Endometrial microvascular endothelial cells (primary cell): ENCODE measurements around the gene HK1. TPM values are rescaled to one million over a fixed set of nuclear protein-coding genes. Genes with fewer than 3 reads are reported as not detected.

Experiments
- in situ Hi-C: cut with HindIII; loops from 2 replicates; pipeline ENCODE4 v1.10.0; 2017; ENCODE audit warnings: low sequenced_read_pairs, low pct_unique_long_range_greater_than_20kb; ENCODE audit errors: inconsistent ontology term
- total RNA-seq: library from RNA; depleted of rRNA; stranded (reverse); fragments of >200 nt; gene quantifications from one replicate; pipeline ENCODE4 v1.2.3, GENCODE V29; 2015; ENCODE audit errors: inconsistent ontology term

Gene HK1
- total RNA-seq, 1 donor from 2014 or later = 128 TPM

DNA sequence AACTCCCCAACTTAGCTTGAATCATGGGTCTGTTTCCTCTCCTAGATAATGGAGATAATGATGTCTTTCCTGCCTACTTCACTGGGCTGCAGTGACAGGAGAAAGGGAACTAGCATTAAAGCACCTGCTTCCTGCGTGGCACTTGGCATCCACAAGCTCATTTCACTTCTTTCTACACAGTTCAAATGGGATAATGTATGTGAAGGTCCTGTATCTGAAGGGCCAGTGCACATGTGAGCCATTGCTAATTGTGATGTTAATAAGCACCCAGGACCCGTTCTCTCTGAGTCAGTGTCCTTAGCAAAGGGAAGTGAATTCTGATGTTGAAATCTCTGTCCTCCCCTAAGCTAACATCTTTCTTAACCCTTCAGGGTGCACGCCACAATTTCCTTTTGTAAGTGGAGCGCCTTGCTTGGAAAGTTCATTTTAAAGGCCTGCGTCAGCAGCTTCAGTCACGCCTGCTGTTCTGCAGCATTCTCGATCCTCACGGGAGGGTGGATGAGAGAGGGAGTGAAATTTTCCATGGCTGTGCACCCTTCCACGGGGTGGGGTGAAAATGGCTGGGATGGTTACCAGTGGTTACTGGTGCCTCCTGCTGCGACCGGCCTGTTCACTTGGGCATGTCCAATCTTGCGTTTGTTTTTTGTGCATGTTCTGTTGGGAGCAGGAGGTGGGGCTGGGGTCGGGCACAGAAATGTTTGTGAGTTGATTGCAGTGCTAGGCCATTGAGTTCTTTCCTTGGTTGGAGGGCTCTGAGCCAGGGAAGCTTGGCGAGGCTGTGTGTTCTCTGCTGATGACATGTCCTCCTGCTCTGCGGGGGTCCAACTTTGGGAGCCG is 59.2 kb downstream of the HK1 start:
- in situ Hi-C loops = no loop called here

DNA sequence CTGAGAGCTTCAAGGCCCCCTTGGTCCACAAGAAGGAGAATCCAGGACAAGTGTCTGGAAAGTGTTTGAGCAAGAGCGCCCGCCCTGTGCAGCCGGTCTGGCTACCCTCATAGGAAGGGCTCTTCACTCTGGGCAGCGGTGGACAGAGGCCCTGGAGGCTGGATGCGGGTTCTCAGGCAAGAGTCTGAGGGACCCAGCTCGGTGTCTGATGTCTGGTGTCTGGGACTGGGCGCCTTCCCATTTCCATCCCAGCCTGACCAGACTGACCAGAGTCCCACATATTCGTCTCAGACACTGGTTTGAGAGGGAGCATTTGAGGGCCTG is 59.8 kb downstream of the HK1 start:
- in situ Hi-C loops = no loop called here

DNA sequence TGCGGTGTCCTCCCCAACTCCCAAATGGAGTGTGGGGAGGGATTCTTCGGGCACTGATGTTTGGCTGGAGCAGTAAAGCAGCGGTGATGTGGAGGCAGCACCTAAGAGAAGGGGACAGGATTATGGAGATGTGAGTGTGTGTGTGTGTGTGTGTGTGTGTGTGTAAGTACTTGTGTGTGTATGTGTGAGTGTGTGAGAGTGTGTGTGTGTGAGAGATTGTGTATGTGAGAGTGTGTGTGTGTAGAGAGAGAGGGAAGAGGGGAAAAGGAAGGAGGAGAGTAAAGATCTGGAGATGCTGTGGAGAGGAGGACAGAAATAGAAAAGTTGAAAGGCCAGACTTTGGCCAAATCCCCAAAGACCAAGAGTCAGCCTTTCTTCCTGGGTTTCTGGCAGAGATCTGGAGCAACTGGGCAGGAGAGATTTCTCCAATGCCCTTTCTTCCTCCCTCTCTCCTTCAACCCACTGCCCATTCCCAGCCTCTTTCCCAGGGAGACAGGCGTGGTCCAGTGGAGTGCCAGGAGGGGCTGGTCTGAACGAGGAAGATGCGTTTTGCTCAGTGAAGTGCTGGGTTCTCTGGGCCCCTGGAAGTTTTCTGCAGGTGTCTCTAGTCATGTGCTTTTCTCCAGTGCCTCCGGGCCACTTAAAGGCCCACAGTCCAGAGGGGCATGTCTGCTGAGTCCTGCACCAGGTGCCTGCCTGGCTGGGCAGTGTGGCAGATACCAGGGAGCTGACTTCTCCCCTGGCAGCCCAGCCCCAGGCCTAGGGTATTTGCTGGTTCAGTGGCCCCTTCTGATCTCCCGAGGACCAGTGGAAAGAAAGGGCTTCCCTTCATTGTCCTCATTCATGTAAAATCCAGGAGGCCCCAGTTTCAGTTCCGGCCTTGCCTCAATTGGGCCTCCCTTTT is 60.5 kb downstream of the HK1 start:
- in situ Hi-C loops = no loop called here

DNA sequence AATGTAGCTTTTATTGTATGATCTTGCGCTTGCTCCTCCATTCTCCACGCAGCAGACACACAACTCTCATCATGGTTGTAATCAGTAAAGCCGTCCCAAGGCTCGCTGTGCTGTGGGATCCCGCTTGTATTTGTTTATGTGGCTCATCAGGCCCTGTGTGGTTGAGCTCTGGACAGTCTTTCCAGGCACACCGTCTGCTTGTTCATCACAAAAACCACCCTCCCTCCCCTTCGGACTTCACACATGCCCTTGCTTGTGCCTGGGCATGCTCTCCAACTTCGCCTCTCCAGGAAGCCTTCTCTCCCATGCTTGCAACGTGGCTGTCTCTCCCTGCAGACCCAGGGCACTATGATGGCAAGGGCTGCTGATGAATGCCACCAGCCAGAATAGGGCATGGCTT is 62.4 kb downstream of the HK1 start:
- in situ Hi-C loops = no loop called here

DNA sequence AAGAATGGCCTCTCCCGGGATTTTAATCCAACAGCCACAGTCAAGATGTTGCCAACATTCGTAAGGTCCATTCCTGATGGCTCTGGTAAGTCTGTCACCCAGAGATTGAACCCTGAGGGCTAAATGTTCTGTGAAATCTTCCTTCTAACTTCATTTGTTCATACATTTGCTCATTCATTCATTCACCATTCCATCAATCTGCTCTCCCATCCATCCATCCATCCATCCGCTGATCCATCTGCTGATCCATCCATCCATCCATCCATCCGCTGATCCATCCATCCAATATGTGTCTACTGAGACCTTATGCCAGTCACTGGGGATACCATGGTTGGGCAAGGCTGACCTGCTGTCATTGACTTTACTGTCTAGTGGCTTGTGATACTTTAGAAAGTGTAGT is 65.6 kb downstream of the HK1 start:
- in situ Hi-C loops = no loop called here

DNA sequence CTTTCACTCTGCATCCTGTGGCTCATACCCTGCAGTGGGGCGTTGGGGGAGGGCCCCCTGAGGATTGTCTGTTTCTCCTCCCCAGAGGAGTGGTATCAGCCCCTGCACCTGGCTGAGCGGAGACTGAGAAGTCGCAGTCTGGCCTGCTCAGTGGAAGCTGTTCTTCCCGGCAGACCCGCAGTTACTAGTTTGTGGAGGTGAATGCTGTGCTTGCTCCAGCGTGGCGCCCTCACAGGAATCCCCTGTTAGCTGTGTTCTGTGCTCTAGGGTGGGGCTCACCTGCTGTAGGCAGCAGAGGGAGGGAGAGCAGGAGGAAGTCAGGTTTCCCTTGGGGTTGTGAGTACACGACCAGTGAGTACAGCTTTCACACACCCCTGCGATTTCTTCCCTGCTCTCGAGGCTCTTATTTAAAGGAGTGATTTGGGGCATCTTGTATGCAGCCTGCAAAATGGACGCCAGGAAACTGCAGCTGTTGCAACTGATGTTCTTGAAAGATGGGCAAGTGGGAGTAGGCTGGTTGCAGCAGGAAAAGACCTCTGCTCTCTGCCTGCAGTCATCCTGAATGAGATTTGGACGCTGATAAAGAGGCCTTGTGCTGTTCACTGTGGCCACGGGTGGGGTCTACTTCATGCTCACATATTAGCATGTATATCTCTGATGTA is 66.4 kb downstream of the HK1 start:
- in situ Hi-C loops = no loop called here

DNA sequence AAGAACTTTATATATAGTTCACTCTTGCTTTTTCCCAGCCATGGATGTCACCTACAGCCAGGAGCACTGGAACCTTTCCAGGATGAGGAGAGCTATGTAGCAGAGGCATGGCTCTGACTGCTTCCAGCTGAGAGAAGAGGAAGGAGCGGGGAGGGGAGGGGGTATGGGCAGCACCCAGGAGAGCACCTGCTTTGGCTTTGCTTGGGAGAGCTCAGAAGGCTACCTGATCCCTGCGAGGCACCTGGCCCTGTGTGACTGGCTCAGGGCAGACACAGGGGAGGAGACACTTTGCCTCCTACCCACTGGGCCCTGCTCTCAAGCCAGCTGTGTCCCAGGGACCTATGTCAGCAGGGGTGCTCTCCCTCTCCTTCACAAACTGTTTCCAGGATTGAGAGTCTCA is 67.1 kb downstream of the HK1 start:
- in situ Hi-C loops = no loop called here

DNA sequence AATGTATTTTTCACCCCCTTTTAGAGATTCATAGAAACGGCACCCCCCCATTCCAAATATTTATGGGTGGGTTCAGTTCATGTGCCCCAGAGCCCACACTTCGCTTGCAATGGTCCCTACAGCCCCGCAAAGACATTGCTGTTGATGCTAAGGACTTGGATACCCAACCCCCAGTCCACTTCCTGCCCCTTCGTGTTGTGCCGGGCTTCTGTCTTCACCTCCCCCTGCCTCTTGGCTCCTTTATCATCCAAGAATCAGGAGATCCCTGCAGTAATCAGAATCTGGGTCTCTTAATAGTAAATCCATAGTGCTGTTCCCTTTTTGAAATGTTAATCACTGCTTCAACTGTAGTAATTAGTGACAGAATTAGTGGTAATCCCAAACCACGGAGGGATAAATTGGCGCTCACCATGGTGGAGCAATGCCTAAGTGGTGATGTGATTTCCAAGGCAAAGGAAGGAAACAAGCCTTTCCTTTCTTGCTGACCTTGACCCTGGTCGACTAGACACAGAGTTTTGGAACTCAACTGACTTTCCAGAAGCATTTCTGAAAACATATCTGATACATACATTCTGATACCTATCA is 67.7 kb downstream of the HK1 start:
- in situ Hi-C loops = no loop called here

DNA sequence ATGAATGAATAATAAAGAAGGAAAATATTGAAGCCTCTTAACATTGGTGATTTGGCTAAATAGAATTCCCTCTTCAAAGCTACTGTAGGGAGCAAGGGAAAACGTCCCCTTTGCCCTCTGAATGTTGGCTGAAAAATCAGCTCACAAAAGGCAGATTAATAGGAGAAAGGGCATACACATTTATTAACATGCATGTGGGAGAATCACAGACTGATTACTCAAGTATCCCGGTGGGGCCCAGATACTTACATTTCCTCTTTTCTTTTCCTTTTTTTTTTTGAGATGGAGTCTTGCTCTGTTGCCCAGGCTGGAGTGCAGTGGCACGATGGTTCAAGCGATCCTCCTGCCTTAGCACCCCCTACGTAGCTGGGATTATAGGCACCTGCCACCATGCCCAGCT is 68.5 kb downstream of the HK1 start:
- in situ Hi-C loops = no loop called here

DNA sequence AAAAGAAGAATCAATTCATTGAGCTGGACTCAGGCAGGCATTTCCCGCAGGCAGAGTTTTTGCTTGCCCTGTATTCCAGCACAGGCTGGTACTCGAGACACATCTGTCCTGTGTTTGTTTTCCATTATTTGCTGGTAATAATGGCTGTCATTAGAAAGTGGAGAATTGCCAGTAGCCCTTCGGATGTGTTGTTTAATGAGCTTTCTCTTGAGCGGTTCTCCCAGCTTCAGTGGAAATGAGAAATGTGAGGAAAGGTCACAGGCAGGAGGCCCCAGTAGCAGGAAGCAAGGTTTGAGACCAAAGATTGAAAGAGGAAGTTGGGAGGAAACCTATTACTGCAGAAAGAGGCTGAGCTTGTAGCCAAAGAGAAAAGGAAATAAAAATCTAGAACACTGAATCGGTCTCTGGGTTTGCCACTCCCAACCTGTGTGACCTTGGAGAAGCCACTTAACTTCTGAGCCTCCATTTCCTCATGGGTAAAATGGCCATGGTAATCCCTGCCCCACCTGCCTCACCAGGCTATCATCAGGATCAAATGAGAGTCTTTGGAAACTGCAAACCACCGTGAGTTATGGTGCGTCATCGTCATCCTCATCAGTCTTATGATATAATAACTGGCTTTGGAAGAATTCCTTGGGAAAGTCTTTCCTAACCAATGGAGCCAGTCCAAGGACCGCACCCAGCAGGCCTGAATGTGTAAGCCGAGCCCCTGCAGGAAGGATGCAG is 70.7 kb downstream of the HK1 start:
- in situ Hi-C loops = no loop called here

DNA sequence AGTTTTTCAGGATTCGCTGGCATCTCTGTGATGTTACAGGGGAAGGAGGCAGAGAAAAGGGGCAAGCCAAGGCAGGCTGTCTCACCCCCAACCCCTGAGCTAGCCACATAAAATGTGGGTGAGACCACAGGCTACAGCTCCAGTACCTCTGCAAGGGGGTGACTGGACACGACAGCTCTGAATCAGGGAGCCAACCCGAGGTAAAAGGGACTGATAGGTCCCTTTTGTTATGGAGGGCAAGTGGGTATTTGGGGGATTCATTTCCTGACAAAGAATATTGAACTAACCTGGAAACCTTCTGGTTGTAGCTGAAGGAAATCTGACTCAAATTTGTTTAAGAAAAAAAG is 71.2 kb downstream of the HK1 start:
- in situ Hi-C loops = no loop called here

DNA sequence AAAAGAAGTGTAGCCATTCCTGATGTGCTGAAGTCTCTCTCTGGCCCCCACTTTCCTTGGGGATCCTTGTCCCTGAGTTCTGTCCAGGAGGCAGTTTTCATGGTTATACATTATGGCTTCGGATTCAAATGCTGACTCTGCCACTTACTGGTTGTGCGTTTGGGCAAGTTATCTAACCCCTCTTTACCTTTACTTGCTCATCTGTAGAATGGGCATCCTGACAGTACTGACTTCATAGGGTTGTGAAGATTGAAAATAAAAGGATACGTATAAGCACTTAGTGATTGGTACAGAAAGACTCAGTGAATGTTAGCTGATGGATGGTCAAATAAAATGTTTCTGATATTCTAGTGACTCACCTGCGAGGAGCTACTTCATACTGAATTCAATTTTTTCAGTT is 73.3 kb downstream of the HK1 start:
- in situ Hi-C loops = no loop called here

DNA sequence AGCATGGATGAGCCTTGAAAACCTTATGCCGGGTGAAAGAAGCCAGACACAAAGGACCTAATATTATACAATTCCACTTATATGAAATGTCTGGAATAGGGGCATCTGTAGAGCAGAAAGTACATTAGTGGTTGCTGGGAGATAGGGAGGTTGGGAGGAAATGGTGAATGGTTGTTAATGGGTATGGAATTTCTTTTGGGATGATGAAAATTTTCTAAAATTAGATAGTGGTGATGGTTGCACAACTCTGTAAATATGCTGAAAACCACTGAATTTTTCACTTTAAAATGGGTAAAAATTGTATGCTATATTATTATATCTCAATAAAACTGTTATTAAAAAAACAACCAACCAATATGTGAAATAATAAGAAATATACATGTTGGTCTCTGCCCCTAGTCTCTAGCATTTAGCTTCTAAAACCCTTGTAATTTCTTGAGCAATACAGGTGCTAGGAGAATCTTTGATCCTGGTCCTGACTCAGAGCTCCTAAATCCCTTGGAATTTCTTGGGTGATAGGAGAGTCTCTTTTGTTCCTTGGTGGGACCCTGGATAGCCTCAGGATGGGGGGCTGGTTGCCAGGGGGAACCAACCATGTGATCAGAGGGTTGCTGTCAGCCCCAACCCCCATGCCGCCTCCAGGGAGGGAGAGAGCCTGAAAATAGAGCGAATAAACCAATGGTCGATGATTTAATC is 74.4 kb downstream of the HK1 start:
- in situ Hi-C loops = no loop called here

DNA sequence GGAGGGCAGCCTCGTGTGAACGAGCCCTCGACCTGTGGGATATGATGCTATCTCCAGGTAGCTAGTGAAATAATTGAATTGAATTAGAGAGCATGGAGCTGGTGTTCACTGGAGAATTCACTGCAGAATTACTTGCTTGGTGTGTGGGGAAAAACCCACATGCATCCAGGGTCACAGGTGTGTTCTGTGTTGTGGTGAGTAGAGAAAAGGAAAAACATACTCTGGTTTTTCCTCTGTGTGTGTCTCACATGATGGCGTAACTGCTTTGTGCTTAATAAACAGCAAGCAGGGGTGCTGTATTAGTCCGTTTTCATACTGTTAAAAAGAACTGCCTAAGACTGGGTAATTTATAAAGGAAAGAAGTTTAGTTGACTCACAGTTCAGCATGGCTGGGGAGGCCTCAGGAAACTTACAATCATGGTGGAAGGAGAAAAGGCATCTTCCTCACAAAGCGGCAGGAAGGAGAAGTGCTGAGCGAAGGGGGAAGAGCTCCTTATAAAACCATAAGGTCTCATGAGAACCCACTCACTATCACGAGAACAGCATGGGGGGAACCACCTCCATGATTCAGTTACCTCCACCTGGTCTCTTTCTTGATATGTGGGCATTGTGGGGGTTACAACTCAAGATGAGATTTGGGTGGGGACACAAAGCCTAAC is 75.8 kb downstream of the HK1 start:
- in situ Hi-C loops = no loop called here

DNA sequence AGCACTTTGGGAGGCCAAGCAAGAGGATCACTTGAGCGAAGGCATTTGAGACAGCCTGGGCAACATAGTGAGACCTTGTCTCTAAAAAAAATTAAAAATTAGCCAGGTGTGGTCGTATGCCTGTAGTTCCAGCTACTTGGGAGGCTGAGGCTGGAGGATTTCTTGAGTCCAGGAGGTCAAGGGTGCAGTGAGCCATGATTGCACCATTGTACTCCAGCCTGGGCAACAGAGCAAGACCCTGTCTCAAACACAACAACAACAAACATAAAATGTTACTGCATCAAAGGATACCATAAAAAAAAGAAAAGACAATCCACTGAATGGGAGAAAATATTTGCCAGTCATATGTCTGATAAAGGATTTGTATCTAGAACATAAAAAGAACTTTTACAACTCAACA is 77.9 kb downstream of the HK1 start:
- in situ Hi-C loops = no loop called here

DNA sequence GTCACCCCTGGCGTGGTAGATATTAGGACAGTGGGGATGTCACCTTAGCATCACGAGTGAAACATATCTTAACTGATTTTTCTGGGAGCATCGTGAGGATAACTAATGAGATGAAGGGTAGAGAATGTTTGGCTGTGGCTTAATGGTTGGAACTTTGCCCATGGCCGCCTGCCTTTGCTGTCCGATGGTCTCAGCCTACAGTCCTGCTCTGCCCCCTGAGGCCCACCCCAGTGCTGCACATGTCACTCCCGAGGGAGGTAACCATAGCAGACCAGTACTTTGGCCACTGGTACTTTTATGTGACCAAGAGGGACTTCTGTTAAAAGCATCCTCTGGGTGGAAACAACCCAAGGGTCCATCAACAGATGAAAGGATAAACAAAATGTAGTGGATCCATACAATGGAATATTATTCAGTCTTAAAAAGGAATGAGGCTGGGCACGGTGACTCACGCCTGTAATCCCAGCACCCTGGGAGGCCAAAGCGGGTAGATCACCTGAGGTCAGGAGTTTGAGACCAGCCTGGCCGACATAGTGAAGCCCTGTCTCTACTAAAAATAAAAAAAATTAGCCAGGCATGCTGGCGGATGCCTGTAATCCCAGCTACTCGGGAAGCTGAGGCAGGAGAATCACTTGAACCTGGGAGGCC is 80.0 kb downstream of the HK1 start:
- in situ Hi-C loops = no loop called here

DNA sequence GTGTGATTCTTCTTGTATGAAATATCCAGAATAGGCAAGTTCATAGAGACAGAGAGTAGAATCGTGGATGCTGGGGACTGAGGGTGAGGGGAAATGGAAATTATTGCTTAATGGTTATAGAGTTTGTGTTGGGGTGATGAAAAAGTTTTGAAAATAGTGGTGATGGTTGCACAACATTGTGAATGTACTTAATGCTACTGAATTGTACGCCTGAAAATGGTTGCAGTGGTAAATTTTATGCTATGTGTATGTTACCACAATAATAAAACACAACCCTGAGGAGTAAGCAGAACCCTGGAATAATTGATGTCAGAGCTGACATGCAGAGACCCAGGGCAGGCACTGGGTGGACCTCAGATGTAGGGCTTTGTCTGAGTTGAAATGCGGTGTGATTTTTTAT is 80.9 kb downstream of the HK1 start:
- in situ Hi-C loops = no loop called here
